SU-DHL-6 (cell line): Measurements from ENCODE around the gene LRWD1.

Source experiments
- CTCF ChIP-seq: fragments of 200-600 bp; sonication (generic); IDR thresholded peaks from one replicate; pipeline ENCODE4 v1.5.1; 2017; ENCODE audit warnings: antibody characterized with exemption, mild to moderate bottlenecking, low read length, moderate library complexity; ENCODE audit not compliant: insufficient read depth, poor library complexity, severe bottlenecking
- EZH2phosphoT487 ChIP-seq: fragments of 200-600 bp; sonication (generic), shearing (Covaris generic); conservative IDR thresholded peaks from 2 replicates; pipeline ENCODE4 v1.6.1; 2018; ENCODE audit warnings: mild to moderate bottlenecking, antibody characterized with exemption, low read length, moderate library complexity, mixed read lengths

GRCh38 chr7:102426268-102427018 is 38.3 kb upstream of the LRWD1 start:
- no peak for TF ChIP-seq CTCF
- no peak for TF ChIP-seq EZH2phosphoT487
